Measurements from ENCODE around the gene PHAX. TPM values are rescaled to one million over a fixed set of nuclear protein-coding genes. Genes with fewer than 3 reads are reported as not detected.

PHAX gene
- total and polyA plus RNA-seq, 2 donors (not counting 1 experiment from before 2014, with no cell fraction given): 54.5 to 103 TPM

DNA sequence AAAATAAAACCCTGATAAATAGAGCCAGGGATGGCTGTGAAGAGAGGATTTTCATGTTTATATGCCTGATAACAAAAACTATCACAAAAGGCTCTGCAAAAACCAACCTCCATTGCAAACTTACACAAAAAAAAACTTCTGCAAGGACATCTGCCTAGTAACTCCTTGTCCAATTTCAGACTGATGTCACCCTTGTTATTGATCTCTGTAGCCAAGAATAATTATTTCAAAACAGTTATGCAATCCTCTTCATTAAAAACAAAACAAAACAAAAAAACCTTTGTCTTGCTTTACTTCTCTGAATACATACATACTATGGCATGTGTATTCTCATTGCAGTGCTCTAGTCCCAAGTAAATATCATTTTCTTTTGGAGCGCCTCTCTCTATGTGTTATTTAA is 49.7 kb downstream of the PHAX start:
- Histone ChIP-seq H3K27me3 (ENCODE audit: control insufficient read depth, insufficient read depth, low read length) (no peaks in the 10 kb centered on the region), H3K9me3 (ENCODE audit: control insufficient read depth, insufficient read depth, low read depth, low read length) (no peaks in the 10 kb centered on the region), H3K36me3 (ENCODE audit: control insufficient read depth, insufficient read depth, low read length) (no peaks in the 10 kb centered on the region), H4K20me1 (ENCODE audit: control insufficient read depth, extremely low read depth, insufficient read depth, low read length) (no peaks in the 10 kb centered on the region), H3K27ac (ENCODE audit: insufficient read depth, low read length) (no peak overlapping the region), H3K9ac (ENCODE audit: insufficient read depth, low read length) (no peak overlapping the region), H3K79me2 (ENCODE audit: control insufficient read depth, insufficient read depth, low read length) (no peaks in the 10 kb centered on the region), H3K4me1 (ENCODE audit: control insufficient read depth, extremely low read depth, insufficient read depth, low read length) (no peaks in the 10 kb centered on the region), H3K4me2 (ENCODE audit: extremely low read depth, insufficient read depth, low read length) (no peak overlapping the region), H3K4me3 (replicated peaks in 1 of 4; ENCODE audit: control extremely low read depth in 1 of 4, insufficient read depth in 1 of 4, low read depth in 3 of 4, low read length in 4 of 4) (no peak overlapping the region), H2AFZ (ENCODE audit: low read length) (no peak overlapping the region)
- no peak for TF ChIP-seq EZH2 (IDR thresholded peaks at IDR 0.05; ENCODE audit: low read length, missing control alignments)
- TF ChIP-seq, protein P1, sequence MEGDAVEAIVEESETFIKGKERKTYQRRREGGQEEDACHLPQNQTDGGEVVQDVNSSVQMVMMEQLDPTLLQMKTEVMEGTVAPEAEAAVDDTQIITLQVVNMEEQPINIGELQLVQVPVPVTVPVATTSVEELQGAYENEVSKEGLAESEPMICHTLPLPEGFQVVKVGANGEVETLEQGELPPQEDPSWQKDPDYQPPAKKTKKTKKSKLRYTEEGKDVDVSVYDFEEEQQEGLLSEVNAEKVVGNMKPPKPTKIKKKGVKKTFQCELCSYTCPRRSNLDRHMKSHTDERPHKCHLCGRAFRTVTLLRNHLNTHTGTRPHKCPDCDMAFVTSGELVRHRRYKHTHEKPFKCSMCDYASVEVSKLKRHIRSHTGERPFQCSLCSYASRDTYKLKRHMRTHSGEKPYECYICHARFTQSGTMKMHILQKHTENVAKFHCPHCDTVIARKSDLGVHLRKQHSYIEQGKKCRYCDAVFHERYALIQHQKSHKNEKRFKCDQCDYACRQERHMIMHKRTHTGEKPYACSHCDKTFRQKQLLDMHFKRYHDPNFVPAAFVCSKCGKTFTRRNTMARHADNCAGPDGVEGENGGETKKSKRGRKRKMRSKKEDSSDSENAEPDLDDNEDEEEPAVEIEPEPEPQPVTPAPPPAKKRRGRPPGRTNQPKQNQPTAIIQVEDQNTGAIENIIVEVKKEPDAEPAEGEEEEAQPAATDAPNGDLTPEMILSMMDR (conservative IDR thresholded peaks at IDR 0.05 in 1 of 2, IDR thresholded peaks at IDR 0.05 in 1 of 2; ENCODE audit: low read depth in 1 of 2, low read length in 2 of 2): no peak
- no peak for DNase-seq (ENCODE audit: low read depth in 2 of 2)

DNA sequence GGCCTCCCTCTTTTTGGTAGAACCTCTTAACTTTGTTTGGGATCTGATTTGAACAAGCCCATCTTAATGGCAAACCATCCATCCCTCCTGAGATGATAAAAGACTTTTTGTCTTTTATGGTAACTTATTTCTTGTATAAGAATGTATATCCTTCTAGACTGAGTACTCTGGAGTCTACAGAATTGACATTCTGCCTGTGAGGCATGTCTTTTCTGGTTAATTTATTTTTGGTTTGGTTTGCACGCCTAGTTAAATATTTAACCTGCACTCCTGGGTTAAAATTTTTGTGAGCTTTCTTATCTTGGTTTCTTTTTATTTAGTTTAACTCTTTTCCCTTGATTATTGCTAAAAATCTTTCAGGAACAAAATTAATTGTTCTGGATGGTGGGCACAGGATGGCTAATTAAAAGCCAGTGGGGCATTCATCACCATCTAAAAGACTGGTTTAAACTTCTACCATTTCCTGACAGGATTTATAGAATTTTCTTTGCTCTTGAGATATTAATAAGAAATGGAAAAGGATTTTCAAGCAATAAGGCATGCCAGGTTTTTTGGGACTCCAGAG is 50.3 kb downstream of the PHAX start:
- no peak for DNase-seq (ENCODE audit: low read depth in 2 of 2)
- no peaks in the 10 kb centered on the region for H3K4me1 ChIP-seq (ENCODE audit: control insufficient read depth, extremely low read depth, insufficient read depth, low read length)
- H3K4me2 ChIP-seq (ENCODE audit: extremely low read depth, insufficient read depth, low read length): no peak overlapping the region
- H3K4me3 ChIP-seq (replicated peaks in 1 of 4; ENCODE audit: control extremely low read depth in 1 of 4, insufficient read depth in 1 of 4, low read depth in 3 of 4, low read length in 4 of 4): no peak overlapping the region
- H3K36me3 ChIP-seq (ENCODE audit: control insufficient read depth, insufficient read depth, low read length): no peaks in the 10 kb centered on the region
- H3K27ac ChIP-seq (ENCODE audit: insufficient read depth, low read length): no peak overlapping the region
- H3K9ac ChIP-seq (ENCODE audit: insufficient read depth, low read length): no peak overlapping the region
- H3K79me2 ChIP-seq (ENCODE audit: control insufficient read depth, insufficient read depth, low read length): no peaks in the 10 kb centered on the region
- H4K20me1 ChIP-seq (ENCODE audit: control insufficient read depth, extremely low read depth, insufficient read depth, low read length): no peaks in the 10 kb centered on the region
- no peaks in the 10 kb centered on the region for H3K9me3 ChIP-seq (ENCODE audit: control insufficient read depth, insufficient read depth, low read depth, low read length)
- TF ChIP-seq, protein P1 (conservative IDR thresholded peaks at IDR 0.05 in 1 of 2, IDR thresholded peaks at IDR 0.05 in 1 of 2; ENCODE audit: low read depth in 1 of 2, low read length in 2 of 2): no peak
- no peak for TF ChIP-seq EZH2 (IDR thresholded peaks at IDR 0.05; ENCODE audit: low read length, missing control alignments)
- H3K27me3 ChIP-seq (ENCODE audit: control insufficient read depth, insufficient read depth, low read length): no peaks in the 10 kb centered on the region
- H2AFZ ChIP-seq (ENCODE audit: low read length): no peak overlapping the region

DNA sequence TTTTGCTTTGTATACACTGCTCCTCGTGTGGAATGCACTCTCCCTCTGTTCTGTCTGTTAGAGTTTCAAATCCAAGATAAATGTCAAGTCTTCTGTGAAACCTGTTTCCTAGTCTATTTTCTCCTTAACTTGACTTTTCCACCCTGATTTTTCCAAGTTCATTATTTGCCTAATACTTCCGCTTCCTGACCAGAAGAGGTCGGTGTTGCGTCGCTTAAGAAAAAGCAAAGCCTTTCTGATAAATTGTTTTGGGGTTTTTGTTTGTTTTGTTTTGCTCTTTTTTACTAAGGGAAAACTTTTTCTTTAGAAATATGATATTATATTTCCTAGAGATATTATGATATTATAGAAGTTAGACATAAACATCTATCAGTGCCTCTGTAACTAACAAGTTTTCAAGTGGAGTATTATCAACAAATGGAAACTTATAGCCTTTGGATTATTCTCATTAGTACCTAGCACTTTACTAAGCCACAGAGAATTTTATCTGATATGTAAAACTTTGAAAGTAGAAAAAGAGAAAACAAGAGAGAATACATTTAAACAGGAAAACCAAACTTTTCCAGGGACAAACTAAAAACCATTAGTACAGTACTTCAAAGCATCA is 55.8 kb downstream of the PHAX start:
- TF ChIP-seq, protein P1 (conservative IDR thresholded peaks at IDR 0.05 in 1 of 2, IDR thresholded peaks at IDR 0.05 in 1 of 2; ENCODE audit: low read depth in 1 of 2, low read length in 2 of 2): peak; percentile 90 to 92
- TF ChIP-seq EZH2 (IDR thresholded peaks at IDR 0.05; ENCODE audit: low read length, missing control alignments): no peak
- H3K36me3 ChIP-seq (ENCODE audit: control insufficient read depth, insufficient read depth, low read length): no peaks in the 10 kb centered on the region
- DNase-seq (ENCODE audit: low read depth in 2 of 2): peak; percentile 36 to 70
- H3K4me1 ChIP-seq (ENCODE audit: control insufficient read depth, extremely low read depth, insufficient read depth, low read length): no peaks in the 10 kb centered on the region
- no peak overlapping the region for H3K4me2 ChIP-seq (ENCODE audit: extremely low read depth, insufficient read depth, low read length)
- no peak overlapping the region for H3K9ac ChIP-seq (ENCODE audit: insufficient read depth, low read length)
- no peak overlapping the region for H2AFZ ChIP-seq (ENCODE audit: low read length)
- no peaks in the 10 kb centered on the region for H3K79me2 ChIP-seq (ENCODE audit: control insufficient read depth, insufficient read depth, low read length)
- no peaks in the 10 kb centered on the region for H3K9me3 ChIP-seq (ENCODE audit: control insufficient read depth, insufficient read depth, low read depth, low read length)
- no peak overlapping the region for H3K27ac ChIP-seq (ENCODE audit: insufficient read depth, low read length)
- H4K20me1 ChIP-seq (ENCODE audit: control insufficient read depth, extremely low read depth, insufficient read depth, low read length): no peaks in the 10 kb centered on the region
- no peak overlapping the region for H3K4me3 ChIP-seq (replicated peaks in 1 of 4; ENCODE audit: control extremely low read depth in 1 of 4, insufficient read depth in 1 of 4, low read depth in 3 of 4, low read length in 4 of 4)
- H3K27me3 ChIP-seq (ENCODE audit: control insufficient read depth, insufficient read depth, low read length): no peaks in the 10 kb centered on the region

Measured in fibroblast of lung (primary cell).